NT2/D1 (cell line): Measurements from ENCODE around the gene TRPM2.

Experiments
- SUZ12 ChIP-seq: IDR thresholded peaks from 2 replicates; pipeline ENCODE4 v1.6.1; 2011; ENCODE audit not compliant: insufficient read length, insufficient read depth; ENCODE audit errors: extremely low read depth
- YY1 ChIP-seq: IDR thresholded peaks from 2 replicates; pipeline ENCODE4 v1.6.1; 2011; ENCODE audit not compliant: insufficient read length, insufficient read depth
- ZNF274 ChIP-seq: IDR thresholded peaks from 2 replicates; pipeline ENCODE4 v1.6.1; 2011; ENCODE audit warnings: mild to moderate bottlenecking, low read depth, low read length

GRCh38 chr21:44440241-44441040, 87.0 kb downstream of the TRPM2 start:
- TF ChIP-seq SUZ12 = no peak
- TF ChIP-seq YY1 = no peak
- no peak for TF ChIP-seq ZNF274
